GM23338 (cell line): Measurements from ENCODE around the gene ABHD5.

ENCODE experiments used
- CREB1 ChIP-seq: fragments of 250-450 bp; sonication (Bioruptor Pico); IDR thresholded peaks from 2 replicates; pipeline ENCODE4 v1.5.0; 2020; ENCODE audit warnings: low read depth, mild to moderate bottlenecking, moderate library complexity
- EZH2 ChIP-seq: fragments of 200-600 bp; sonication (generic); IDR thresholded peaks from one replicate; pipeline ENCODE4 v1.8.0; 2017; ENCODE audit warnings: antibody characterized with exemption, mild to moderate bottlenecking, low read depth; ENCODE audit not compliant: unreplicated experiment
- EZH2phosphoT487 ChIP-seq: fragments of 200-600 bp; sonication (generic); IDR thresholded peaks from one replicate; pipeline ENCODE4 v1.8.1; 2018; ENCODE audit warnings: antibody characterized with exemption; ENCODE audit not compliant: unreplicated experiment
- JUNB ChIP-seq: IDR thresholded peaks from one replicate; pipeline ENCODE4 v1.6.1; 2016; ENCODE audit warnings: antibody characterized with exemption; ENCODE audit not compliant: unreplicated experiment
- NANOG ChIP-seq: IDR thresholded peaks from 2 replicates; pipeline ENCODE4 v1.6.1; 2016; ENCODE audit warnings: antibody characterized with exemption, borderline replicate concordance
- POLR2AphosphoS5 ChIP-seq: IDR thresholded peaks from 2 replicates; pipeline ENCODE4 v1.6.1; 2016; ENCODE audit warnings: antibody characterized with exemption, low read depth
- STAT1 ChIP-seq: IDR thresholded peaks from one replicate; pipeline ENCODE4 v1.6.1; 2016; ENCODE audit warnings: antibody characterized with exemption; ENCODE audit not compliant: unreplicated experiment
- ZNF331 ChIP-seq: fragments of 250-450 bp; sonication (Bioruptor Pico); IDR thresholded peaks from 2 replicates; pipeline ENCODE4 v1.5.0; 2020; ENCODE audit warnings: low read depth, mild to moderate bottlenecking, moderate library complexity
- TF ChIP-seq, protein P1 (sequence below), 2 experiments: fragments of 200-600 bp in 1 of 2; sonication (generic) in 1 of 2; conservative IDR thresholded peaks; 2 replicates each; pipeline versions ENCODE4 v1.5.1 to v1.6.1; 2016 to 2017; ENCODE audit warnings: antibody characterized with exemption in 2 of 2, low read depth in 2 of 2, mild to moderate bottlenecking in 2 of 2, moderate library complexity in 1 of 2
- TF ChIP-seq, protein P2 (sequence below): IDR thresholded peaks from one replicate; pipeline ENCODE4 v1.6.1; 2018; ENCODE audit warnings: antibody characterized with exemption; ENCODE audit not compliant: unreplicated experiment
- TF ChIP-seq, protein P3 (sequence below): IDR thresholded peaks from 2 replicates; pipeline ENCODE4 v1.6.1; 2016; ENCODE audit warnings: antibody characterized with exemption

DNA sequence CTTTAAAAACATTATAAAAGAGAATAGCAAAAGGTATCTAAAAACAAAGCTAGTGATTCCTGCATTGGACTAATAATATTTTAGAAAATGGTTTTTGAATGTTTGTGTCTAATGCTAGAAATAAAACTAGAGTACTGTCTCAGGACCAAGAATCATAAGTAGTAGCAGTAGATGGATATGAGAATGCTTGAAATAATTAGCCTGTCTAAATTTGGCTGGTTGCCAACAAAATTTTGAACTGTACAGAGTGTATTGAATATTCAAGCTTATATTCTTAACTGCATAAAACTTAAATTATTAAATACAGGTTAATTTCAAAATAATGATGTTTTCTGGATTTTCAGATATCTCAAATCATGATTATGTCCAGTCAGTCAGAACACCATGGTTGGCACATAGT lies 14.0 kb downstream of the ABHD5 start:
- TF ChIP-seq, protein P1, sequence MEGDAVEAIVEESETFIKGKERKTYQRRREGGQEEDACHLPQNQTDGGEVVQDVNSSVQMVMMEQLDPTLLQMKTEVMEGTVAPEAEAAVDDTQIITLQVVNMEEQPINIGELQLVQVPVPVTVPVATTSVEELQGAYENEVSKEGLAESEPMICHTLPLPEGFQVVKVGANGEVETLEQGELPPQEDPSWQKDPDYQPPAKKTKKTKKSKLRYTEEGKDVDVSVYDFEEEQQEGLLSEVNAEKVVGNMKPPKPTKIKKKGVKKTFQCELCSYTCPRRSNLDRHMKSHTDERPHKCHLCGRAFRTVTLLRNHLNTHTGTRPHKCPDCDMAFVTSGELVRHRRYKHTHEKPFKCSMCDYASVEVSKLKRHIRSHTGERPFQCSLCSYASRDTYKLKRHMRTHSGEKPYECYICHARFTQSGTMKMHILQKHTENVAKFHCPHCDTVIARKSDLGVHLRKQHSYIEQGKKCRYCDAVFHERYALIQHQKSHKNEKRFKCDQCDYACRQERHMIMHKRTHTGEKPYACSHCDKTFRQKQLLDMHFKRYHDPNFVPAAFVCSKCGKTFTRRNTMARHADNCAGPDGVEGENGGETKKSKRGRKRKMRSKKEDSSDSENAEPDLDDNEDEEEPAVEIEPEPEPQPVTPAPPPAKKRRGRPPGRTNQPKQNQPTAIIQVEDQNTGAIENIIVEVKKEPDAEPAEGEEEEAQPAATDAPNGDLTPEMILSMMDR (conservative IDR thresholded peaks at IDR 0.05; ENCODE audit: low read depth in 2 of 2), result no peak
- TF ChIP-seq EZH2phosphoT487, result no peak
- TF ChIP-seq EZH2, result no peak
- TF ChIP-seq, protein P2, sequence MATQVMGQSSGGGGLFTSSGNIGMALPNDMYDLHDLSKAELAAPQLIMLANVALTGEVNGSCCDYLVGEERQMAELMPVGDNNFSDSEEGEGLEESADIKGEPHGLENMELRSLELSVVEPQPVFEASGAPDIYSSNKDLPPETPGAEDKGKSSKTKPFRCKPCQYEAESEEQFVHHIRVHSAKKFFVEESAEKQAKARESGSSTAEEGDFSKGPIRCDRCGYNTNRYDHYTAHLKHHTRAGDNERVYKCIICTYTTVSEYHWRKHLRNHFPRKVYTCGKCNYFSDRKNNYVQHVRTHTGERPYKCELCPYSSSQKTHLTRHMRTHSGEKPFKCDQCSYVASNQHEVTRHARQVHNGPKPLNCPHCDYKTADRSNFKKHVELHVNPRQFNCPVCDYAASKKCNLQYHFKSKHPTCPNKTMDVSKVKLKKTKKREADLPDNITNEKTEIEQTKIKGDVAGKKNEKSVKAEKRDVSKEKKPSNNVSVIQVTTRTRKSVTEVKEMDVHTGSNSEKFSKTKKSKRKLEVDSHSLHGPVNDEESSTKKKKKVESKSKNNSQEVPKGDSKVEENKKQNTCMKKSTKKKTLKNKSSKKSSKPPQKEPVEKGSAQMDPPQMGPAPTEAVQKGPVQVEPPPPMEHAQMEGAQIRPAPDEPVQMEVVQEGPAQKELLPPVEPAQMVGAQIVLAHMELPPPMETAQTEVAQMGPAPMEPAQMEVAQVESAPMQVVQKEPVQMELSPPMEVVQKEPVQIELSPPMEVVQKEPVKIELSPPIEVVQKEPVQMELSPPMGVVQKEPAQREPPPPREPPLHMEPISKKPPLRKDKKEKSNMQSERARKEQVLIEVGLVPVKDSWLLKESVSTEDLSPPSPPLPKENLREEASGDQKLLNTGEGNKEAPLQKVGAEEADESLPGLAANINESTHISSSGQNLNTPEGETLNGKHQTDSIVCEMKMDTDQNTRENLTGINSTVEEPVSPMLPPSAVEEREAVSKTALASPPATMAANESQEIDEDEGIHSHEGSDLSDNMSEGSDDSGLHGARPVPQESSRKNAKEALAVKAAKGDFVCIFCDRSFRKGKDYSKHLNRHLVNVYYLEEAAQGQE, result no peak
- no peak for TF ChIP-seq POLR2AphosphoS5
- TF ChIP-seq, protein P3, sequence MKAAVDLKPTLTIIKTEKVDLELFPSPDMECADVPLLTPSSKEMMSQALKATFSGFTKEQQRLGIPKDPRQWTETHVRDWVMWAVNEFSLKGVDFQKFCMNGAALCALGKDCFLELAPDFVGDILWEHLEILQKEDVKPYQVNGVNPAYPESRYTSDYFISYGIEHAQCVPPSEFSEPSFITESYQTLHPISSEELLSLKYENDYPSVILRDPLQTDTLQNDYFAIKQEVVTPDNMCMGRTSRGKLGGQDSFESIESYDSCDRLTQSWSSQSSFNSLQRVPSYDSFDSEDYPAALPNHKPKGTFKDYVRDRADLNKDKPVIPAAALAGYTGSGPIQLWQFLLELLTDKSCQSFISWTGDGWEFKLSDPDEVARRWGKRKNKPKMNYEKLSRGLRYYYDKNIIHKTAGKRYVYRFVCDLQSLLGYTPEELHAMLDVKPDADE, result no peak
- TF ChIP-seq STAT1, result no peak
- no peak for TF ChIP-seq ZNF331 (CRISPR knock-in tag)
- TF ChIP-seq JUNB, result no peak
- no peak for TF ChIP-seq NANOG
- TF ChIP-seq CREB1, result no peak
